ENCODE data around the gene ZC3H13. TPM values are rescaled to one million over a fixed set of nuclear protein-coding genes. Genes with fewer than 3 reads are reported as not detected.

Gene ZC3H13
- total RNA-seq, 1 donor from 2014 or later: 36.5 TPM

DNA sequence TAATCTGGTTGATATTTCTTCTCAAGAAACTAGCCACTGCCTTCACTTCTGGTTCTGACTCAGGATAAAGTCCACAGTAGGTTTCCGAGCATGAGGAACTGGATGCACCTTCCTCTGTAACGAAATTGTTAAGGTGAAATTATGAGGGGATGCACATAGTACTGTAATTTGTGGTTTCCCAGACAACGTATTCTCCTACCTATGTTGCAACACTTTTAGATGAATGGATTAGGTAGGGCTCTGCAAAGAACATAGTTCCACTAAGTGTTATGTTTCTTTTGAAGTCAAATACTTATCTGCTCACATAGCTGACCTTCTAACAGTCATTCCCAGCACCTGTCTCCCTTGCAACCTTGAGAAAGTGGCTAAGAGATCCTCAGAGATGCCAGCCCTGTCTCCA lies 5.7 kb upstream of the ZC3H13 start:
- no peak for DNase-seq

DNA sequence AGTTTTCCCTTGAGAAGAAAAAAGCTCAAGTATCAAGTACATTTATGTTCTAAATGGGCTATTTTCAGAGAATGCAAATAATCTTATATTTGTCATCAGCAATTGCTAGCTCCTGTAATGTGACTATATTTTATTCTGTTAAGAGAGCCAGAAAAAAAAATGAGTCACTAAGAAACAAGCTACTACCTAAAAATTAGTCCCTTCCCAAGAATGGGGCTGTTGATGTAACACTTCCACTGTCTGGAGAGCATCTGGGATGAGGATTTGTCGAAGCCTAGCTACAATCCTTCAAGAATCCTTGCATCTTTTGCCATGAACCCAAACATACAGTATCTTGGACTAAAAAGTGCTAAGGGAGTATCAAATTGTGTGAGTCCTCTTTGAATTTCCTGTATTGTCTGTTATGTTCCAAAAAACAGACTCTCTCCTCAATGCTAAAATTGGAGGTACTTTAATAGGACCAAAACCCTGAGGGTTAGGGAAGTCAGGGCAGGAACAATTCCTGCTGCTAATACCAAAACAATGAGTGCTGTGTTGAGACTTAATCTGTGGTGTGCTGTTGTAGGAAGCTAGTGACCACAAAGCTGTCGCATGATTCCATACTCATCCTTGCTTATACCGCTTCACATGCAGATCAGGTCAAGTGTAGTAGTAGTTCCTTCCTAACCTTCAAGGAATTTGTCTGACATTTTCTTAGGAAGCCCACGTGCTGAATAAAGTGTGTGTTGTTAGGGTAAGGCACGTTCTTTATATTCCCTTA lies 4.9 kb upstream of the ZC3H13 start:
- DNase-seq: no peak

DNA sequence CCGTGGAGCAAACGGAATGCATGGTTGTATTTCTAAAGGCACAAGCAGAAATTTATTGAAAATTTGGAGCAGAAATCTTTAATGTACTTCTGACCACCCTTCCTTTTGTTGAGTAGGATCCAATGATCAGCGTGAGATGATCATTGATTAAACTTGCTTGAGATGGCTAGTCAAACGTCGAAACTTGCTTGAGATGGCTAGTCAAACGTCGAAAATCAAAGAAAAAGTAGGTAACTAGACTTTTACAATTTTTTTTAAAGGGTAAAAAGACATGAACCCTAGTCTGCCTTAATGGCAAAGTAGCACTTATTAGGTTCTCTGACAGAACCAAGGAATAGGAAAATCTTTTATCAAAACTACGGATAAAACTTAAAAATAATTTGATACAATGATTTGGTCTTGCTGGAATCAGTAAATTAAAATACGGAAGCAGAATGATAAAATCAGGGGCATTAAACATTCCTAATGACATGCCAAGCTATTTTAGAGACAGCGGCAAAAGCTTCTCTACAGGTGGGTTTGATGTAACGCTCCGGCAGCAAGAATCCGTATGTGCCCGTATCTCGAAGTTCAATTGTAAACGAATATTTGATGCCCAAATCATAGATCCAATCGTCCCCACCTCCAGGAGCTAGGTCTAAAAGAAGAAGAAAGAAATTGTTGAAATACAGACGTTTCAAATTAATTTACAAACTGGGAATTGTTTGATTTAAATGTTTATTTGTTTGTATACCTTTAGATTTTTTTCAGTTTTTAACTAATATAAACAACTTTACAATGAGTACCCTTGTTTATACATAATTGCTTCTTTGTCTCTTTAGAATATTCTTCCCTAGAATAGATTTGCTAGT lies 841 bp upstream of the ZC3H13 start:
- no peak for DNase-seq

DNA sequence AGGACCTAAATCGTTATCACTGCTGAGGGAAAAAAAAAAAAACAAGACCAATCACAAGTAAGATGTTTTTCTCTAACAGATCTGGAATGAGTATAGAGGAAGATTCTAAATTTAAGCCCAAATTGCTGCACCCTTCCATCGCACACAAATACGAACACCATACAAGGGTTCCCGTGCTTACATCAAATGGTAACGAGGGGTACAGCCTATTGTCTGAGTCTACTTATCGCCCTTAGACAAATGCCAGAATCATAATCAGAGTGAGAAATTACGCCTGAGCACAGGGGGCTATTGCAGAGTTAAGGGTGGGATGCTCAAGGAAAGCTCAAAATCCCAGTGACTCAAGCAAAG lies 603 bp downstream of the ZC3H13 start:
- DNase-seq: no peak

DNA sequence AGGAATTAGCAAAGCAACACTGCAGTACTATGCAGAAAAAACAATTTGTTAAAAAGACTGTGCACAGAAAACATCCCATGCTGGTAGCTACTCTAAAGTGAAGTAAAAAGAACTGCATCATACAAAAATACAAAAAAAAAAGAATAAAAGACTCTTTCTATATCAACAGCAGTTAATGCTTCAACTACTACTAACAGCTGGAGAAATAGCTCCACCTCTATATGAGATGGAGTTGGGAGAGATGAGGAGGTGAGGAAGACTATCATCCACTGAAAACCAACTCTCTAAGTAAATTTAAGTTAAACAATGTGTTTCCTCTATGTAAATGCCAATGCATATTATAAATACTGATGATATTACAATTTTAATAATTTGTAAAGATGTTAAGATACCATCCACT lies 1.8 kb downstream of the ZC3H13 start:
- DNase-seq: no peak

DNA sequence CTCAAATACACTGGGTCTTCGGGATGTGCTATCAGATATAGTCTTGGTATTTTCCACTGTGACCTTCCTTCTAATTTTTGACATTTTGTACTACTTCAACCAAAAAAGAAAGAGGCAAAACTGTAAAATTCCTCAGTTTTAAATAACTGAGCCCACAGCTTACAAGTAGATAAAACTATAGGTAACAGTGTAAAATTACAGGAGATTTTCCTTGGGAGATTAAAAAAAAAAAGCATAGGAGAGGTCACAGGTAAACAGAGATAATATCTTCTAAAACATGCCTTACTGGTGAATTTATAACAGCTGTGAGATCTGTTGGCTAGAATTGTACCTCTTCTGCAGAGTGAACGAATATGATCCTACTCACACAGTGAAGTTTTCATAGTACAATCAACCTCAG lies 7.1 kb downstream of the ZC3H13 start:
- no peak for DNase-seq

DNA sequence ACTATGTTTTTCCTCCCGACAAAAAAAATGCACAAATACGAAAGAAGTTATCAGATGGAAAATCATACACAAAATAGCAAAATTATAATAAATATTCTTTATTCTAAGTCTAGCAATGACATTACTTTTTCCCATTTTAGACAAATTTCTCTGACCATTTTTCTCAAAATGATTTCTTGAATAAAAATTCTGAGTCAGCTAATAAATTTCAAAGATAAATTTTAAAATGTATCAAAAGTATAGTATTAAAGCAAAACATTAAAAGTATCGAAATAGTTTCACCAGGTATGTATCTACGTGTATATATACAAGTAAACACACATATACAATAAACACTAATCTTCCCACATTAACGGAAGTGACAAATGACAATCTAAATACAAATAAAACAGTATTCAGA lies 8.9 kb downstream of the ZC3H13 start:
- no peak for DNase-seq

DNA sequence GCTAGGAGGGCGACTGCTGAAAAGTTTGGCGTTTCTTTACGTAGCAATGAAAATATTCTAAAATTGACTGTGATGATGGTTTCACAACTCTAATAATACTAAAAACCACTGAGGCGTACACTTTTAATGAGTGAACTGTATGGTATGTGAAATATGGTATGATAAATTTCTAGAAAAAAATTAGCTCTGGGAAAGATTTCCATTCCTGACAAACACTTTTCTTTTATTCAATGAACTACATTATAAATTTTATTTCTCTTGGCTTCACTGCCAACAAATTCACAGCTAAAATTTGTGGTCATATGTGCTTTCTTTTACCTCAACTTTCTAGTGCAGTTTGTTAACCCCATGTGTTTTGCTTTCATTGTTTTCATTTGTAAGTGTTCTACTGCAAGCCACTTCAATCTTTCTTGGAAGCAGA lies 11.1 kb downstream of the ZC3H13 start:
- DNase-seq: no peak

DNA sequence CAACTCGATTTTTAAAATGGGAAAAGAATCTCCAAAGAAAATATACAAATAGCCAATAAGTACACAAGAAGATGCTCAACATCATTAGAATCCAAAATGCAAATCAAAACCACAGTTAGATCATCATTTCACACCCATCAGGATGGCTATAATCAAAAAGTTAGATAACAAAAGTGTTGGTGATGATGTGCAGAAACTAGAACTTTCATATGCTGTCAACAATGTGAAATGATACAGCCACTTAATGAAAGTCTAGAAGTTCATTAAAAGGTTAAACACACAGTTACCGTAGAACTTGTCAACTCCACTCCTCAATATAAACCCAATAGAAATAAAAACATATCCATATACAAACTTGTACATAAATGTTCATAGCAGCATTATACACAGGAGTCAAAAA lies 11.8 kb downstream of the ZC3H13 start:
- no peak for DNase-seq

DNA sequence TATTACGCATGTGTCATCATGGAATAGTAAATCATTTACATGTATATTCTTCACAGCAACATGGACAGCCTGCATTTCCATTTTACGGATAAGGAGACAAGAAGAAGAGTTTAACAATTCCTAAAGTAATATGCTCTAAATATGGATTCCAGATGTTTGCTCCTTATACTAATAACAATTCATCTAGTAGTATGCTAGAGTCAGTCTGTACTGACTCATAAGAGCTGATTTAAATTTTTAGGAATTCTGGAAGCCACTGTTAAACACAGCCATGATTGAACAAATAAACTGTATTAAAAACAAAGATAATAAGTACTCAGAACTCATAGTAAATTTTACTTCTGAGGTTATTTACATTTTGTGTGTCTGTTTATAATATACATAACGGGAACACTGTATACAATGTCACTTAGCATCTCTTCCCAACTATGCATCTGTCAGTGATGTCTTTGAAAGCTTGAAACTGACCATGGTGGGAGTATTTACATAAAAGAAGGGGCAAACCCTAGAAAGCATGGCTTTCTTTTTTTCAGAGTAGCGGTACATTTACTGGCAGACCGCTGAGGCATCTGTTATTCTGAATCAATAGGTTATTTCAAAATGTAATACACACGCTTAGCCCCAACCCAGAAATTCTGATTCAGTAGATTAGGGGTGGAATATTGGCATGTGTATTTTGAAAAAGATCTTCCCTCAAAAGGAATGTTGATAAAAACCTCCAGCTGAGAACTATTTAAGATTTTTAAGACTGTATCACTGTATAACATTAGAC lies 12.9 kb downstream of the ZC3H13 start:
- no peak for DNase-seq

DNA sequence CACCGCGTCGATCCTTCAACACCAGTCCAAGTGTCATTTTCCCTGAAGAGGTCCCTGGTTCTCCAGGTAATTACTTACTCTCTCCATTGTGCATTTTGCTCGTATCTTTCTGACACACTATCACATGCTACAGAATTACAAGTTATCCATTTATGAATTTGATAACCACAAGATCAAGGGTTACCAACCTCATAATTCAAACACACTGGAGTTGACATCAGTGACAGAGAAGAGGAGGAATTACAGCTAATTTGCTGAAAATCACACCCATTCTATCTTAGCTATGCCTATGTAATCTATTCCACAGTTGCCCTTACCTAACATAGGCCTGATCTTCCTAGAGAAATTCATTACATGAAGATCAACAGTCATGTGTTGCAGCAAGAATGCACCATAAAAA lies 14.2 kb downstream of the ZC3H13 start:
- DNase-seq: no peak

DNA sequence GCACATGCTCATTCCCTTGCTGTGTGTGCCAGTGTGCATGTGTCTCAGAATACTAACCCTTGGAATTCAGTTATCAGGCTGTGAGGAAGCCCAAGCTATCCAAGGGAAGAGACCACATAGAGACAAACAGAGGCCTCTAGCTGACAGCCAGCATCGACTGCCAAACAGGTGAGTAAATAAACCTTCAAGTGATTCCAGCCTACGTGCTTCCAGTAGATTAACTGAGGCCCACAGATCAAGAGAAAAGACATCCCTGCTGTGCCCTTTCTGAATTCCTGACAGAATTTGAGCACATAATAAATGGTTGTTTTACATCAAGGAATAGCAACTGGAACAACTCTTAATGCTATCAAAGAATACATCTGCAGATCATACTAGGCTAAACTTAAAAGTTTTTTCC lies 17.5 kb downstream of the ZC3H13 start:
- DNase-seq: no peak

DNA sequence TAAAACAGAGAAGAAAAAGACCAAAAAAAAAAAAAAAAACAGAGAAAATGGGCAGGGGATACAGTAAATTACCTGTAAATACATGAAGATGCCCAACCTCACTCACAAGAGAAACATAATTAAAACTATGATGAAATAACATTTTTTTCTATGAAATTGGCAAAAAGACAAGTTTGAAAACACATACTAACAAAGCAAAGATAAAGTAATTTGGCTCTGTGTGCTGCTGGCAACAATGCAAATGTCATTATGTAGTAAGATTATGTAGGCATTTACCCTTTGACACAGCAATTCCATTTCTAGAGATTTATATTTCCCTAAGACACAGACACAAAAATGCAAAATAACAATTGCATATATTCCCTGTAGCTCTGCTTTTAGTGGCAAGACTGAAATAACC lies 20.2 kb downstream of the ZC3H13 start:
- DNase-seq: no peak

DNA sequence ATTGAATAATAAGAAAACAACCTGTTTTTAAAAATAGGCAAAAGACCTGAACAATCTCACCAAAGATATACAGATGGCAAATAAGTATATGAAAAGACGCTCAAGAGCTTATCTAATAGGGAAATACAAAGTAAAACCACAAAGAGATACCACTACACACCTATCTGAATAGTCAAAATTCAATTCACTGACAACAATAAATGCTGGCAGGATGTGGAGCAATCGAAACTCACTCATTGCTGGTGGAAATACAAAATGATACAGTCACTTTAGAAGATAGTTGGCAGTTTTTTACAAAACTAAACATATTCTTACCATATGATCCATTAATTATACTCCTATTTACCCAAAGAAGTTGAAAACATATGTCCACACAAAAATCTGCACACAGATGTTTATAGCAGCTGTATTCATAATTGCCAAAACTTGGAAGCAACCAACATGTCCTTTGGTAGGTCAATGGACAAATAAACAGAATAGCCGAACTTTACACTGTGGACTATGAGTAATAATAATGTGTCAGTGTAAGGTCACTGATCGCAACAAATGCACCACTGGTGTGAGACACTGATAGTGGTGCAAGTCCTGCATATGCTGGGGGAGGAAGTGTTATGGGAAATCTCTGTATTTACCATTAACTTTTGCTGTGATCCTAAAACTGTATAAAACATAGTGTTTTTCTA lies 20.8 kb downstream of the ZC3H13 start:
- no peak for DNase-seq

DNA sequence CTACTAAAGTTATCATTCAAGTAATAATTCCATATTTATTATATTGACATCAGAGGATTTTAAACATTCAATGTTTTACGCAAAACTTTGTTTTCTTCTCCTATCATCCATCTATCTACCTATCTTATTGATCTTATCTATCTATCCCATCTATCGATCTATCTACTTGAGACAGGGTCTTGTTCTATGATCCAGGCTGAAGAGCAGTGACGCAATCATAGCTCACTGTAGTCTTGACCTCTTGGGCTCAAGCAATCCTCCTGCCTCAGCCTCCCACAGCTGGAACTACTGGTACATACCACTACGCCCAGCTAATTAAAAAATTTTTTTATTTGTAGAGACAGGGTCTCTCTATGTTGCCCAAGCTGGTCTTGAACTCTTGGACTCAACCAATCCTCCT lies 27.4 kb downstream of the ZC3H13 start:
- no peak for DNase-seq

DNA sequence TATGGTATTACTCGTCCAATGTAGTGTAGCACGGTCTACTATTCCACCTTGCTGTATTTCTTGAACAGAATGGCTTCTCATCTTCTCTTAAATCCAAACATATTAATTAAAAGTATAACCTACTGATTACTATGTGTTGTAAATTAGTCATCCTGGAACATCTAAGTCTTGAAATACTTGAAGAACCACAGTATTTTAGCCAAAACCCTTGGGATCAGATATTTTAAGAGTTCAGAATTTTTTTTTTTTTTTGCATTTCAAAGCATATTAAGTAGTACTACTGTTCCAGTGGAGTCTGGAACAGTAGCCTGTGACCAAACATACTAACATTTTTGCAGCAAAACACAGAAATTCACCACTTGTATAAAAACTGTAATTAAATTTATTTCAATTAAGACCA lies 30.1 kb downstream of the ZC3H13 start:
- DNase-seq: no peak

DNA sequence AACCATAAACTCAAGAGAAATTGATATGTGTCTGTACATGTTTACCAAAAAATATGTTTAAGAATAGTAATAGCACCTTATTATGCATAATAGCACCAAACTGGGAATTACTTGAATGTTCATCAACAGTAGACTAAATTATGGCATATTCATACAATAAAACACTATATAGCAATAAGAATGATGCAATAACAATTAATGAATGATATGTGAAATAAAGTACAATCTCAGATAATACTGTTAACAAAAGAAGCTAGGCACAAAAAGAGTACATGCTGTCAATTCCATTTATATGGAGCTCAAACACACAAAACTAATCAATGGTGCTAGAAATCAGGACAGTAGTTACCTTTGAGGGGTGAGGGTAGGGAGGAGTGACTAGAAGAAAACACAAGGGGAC lies 36.3 kb downstream of the ZC3H13 start:
- no peak for DNase-seq

DNA sequence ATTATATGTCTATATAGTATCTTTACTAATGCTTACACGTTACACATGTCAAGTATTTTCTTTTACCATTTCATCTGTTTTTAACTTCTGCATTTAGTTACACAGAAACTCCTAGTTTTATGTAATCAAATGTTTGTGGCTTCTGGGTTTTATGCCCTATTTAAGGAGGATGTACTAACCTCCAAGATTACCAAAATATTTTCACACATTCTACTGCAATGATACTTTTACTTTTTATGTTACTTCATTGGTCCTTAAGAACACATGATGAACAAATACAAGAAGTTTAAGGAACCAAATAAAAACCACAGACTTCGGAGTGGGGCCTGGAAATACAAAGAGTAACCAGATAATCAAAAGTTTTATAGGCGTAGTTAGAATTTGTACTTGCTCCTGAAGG lies 37.2 kb downstream of the ZC3H13 start:
- DNase-seq: no peak

DNA sequence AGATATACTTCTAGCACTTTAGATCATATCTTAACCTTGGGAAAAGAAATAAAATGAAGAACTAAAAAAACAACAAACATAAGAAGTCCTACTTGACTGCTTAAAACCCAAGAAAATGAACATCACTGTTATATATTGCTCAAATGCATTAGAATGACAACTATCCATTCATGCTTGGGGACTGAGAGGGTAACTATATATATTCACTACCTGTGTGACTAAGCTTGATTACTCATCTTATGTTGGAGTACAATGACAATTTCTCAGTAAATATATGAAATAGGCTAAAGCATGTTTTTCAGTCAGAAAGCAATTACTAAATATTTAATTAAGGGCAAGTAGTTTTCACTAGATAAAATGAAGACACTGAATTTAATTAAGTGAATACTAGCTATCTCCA lies 40.1 kb downstream of the ZC3H13 start:
- DNase-seq: no peak

DNA sequence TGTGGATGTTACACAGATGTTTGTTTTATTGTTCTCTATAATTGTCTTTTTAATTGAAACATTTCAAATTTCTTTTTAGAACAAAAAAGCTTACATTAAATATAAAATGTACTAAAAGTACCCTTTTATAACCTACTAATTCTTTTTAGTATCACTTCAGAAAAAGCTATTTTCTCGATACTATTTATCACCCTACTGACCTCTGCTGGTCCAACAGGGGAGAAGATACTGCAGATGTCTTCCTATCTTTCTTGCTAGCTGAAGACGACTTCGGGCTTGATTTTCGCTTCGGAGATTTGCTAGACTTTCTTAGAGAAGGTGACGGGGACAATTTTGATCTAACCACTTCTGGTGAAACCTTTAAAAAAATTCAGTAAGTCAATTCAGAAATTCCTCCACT lies 42.4 kb downstream of the ZC3H13 start:
- no peak for DNase-seq

DNA sequence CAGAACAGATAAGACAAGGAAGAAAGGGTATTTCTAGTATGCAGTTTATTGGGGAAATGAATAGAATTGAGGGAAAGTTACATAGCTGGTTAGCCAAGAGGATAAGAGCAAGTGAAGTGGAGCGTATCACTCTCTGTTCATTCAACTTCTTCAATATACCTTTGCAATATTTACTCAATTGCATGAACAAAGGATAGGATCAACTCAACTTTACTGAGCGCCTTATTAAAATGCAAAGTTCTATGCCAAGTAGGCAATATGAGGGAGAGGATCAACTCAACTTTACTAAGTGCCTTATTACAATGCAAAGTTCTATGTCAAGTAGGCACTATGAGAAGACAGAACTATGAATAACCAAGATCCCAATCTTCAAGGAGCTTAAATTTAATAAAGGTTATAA lies 43.9 kb downstream of the ZC3H13 start:
- no peak for DNase-seq

DNA sequence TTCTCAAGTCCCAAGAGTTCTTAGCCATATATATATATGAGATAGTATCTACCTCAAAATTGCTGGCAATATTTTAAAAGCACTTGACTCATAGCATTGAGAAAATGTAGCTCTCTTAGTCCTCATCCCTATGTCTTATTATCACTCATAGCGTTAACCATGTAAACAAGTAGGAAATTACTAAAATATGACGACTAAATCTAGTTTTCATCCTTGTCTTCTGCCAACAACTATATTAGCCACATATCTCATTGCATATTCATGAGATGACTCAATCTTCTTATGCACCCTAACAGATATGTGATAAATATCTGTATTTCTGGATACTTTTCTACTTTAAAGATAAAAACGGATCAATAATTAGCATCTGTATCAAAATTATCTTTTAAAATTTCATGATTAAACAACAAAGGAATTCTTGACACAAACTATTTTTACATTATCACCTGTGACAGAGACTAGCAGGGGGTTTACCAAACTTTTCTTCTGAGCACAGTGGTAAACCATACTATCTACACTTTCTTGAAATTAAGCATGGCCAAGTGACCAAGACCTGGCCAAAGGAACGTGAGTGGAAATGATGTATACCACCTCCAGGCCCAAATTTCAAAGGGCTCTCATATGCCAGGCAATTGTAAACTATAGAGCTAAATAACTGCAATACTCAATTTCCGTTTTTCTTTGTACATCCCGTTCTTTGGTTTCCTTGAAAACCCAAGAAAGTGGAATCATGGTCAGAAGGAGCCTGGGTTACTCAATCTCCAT lies 45.7 kb downstream of the ZC3H13 start:
- DNase-seq: no peak

Data from occipital lobe (tissue), 2 donors.